Uterus (tissue), 4 donors: ENCODE data around the gene COL6A3. TPM values are rescaled to one million over a fixed set of nuclear protein-coding genes. Genes with fewer than 3 reads are reported as not detected.
A peak's percentile ranks its signal among the peaks of the same experiment; 100 is the strongest.

ENCODE experiments used
- DNase-seq, 2 donors: peaks; one replicate each; pipeline ENCODE4 v3.0.0-alpha.2; 2019 to 2020
- H3K27ac ChIP-seq, 2 donors: fragments of 200-600 bp; sonication (generic); 1 replicate in 1 of 2; 2 replicates in 1 of 2; pipeline ENCODE4 v1.5.1; 2016 to 2018
- H3K27me3 ChIP-seq, 2 donors: fragments of 200-600 bp; sonication (generic); one replicate each; pipeline ENCODE4 v1.5.1; 2018 to 2019; ENCODE audit warnings: control low read depth in 1 of 2
- H3K36me3 ChIP-seq, 2 donors: fragments of 200-600 bp; sonication (generic); one replicate each; pipeline ENCODE4 v1.5.1; 2019; ENCODE audit warnings: control low read depth in 1 of 2
- H3K4me1 ChIP-seq, 2 donors: fragments of 200-600 bp; sonication (generic); one replicate each; pipeline ENCODE4 v1.5.1; 2018 to 2019; ENCODE audit warnings: control low read depth in 1 of 2
- H3K4me3 ChIP-seq, 2 donors: fragments of 200-600 bp; sonication (generic); 1 replicate in 1 of 2; 2 replicates in 1 of 2; pipeline ENCODE4 v1.5.1; 2018 to 2019; ENCODE audit warnings: mild to moderate bottlenecking in 1 of 2
- H3K9me3 ChIP-seq, 2 donors: fragments of 200-600 bp; sonication (generic); one replicate each; pipeline ENCODE4 v1.5.1; 2019; ENCODE audit warnings: control low read depth in 1 of 2
- CTCF ChIP-seq, 4 experiments: fragments of 200-600 bp in 2 of 4; fragments of 450-650 bp in 2 of 4; sonication (generic) in 2 of 4; IDR thresholded peaks; one replicate each; pipeline ENCODE4 v1.5.1; 2016 to 2019; ENCODE audit warnings: antibody characterized with exemption in 4 of 4, mild to moderate bottlenecking in 2 of 4, moderate library complexity in 1 of 4
- POLR2A ChIP-seq, 2 donors: fragments of 450-650 bp; IDR thresholded peaks; one replicate each; pipeline ENCODE4 v1.6.1; 2016; ENCODE audit warnings: antibody characterized with exemption in 2 of 2, mild to moderate bottlenecking in 1 of 2, moderate library complexity in 1 of 2
- intact Hi-C: fragments of 100-400 bp; cut with DNase I; formaldehyde crosslinking; loops from one replicate; pipeline ENCODE4 v1.15.1; 2023; ENCODE audit warnings: low total_unique reads
- total RNA-seq, 4 donors: library from RNA; depleted of rRNA in 3 of 4; stranded (reverse); fragments of >200 nt in 3 of 4; gene quantifications; one replicate each; pipeline versions ENCODE4 v1.1.0 to v1.2.4, GENCODE V29; 2014 to 2023
- donor health status: DM: yes; HTN: yes; CAD: no.

COL6A3 gene
- total RNA-seq, 4 donors from 2014 or later, result 164 to 1,719 (median 447) TPM

- no peak overlapping the region for H3K4me3 ChIP-seq
- intact Hi-C loops, result no loop called here
- no peak overlapping the region for H3K27ac ChIP-seq
- DNase-seq, result no peak
- no peak for TF ChIP-seq CTCF (IDR thresholded peaks at IDR 0.05)
- TF ChIP-seq POLR2A (IDR thresholded peaks at IDR 0.05), result no peak
- H3K4me1 ChIP-seq, result peaks cover 13 to 20% of the 10 kb centered on the region in 2 donors
- no peaks in the 10 kb centered on the region for H3K9me3 ChIP-seq
- H3K27me3 ChIP-seq, result no peaks in the 10 kb centered on the region
- no peaks in the 10 kb centered on the region for H3K36me3 ChIP-seq
Observed at GRCh38 chr2:237301595-237301994, 112.4 kb downstream of the COL6A3 start.

- H3K4me3 ChIP-seq, result no peak overlapping the region
- intact Hi-C loops, result no loop called here
- H3K9me3 ChIP-seq, result no peaks in the 10 kb centered on the region
- no peak for TF ChIP-seq CTCF (IDR thresholded peaks at IDR 0.05)
- no peaks in the 10 kb centered on the region for H3K27me3 ChIP-seq
- peaks cover 13 to 16% of the 10 kb centered on the region in 2 donors for H3K4me1 ChIP-seq
- no peak for DNase-seq
- no peaks in the 10 kb centered on the region for H3K36me3 ChIP-seq
- peak overlapping the region in 1 of 2 donors; percentile 84 for H3K27ac ChIP-seq
Observed at GRCh38 chr2:237300739-237301138, 113.2 kb downstream of the COL6A3 start.

GRCh38 chr2:237299906-237300305 lies 114.1 kb downstream of the COL6A3 start:
- peaks cover 13 to 16% of the 10 kb centered on the region in 2 donors for H3K4me1 ChIP-seq
- DNase-seq, result no peak
- no peaks in the 10 kb centered on the region for H3K9me3 ChIP-seq
- no peaks in the 10 kb centered on the region for H3K36me3 ChIP-seq
- TF ChIP-seq CTCF (IDR thresholded peaks at IDR 0.05), result no peak
- no peak for TF ChIP-seq POLR2A (IDR thresholded peaks at IDR 0.05)
- intact Hi-C loops, result no loop called here
- H3K4me3 ChIP-seq, result no peak overlapping the region
- H3K27ac ChIP-seq, result peak overlapping the region; percentile 84
- no peaks in the 10 kb centered on the region for H3K27me3 ChIP-seq

GRCh38 chr2:237298151-237299118 lies 115.5 kb downstream of the COL6A3 start:
- no peaks in the 10 kb centered on the region for H3K9me3 ChIP-seq
- peaks cover 13 to 16% of the 10 kb centered on the region in 2 donors for H3K4me1 ChIP-seq
- no peaks in the 10 kb centered on the region for H3K36me3 ChIP-seq
- intact Hi-C loops, result no loop called here
- H3K4me3 ChIP-seq, result no peak overlapping the region
- peak in 1 of 2 donors; percentile 8 for TF ChIP-seq POLR2A (IDR thresholded peaks at IDR 0.05)
- no peak for TF ChIP-seq CTCF (IDR thresholded peaks at IDR 0.05)
- DNase-seq, result peak; percentile 58 to 85
- H3K27ac ChIP-seq, result peak overlapping the region; percentile 84
- no peaks in the 10 kb centered on the region for H3K27me3 ChIP-seq

- Histone ChIP-seq H3K27ac (peak overlapping the region; percentile 84), H3K4me3 (no peak overlapping the region), H3K9me3 (no peaks in the 10 kb centered on the region), H3K4me1 (peaks cover 13 to 16% of the 10 kb centered on the region in 2 donors), H3K36me3 (no peaks in the 10 kb centered on the region), H3K27me3 (no peaks in the 10 kb centered on the region)
- TF ChIP-seq CTCF (IDR thresholded peaks at IDR 0.05) (no peak), POLR2A (IDR thresholded peaks at IDR 0.05) (no peak)
- intact Hi-C loops, result no loop called here
- no peak for DNase-seq
Observed at GRCh38 chr2:237297421-237298150, 116.4 kb downstream of the COL6A3 start.
